ENCODE measurements around the gene TIAM2.
"Not testable (repeated sequence)": the region's sequence is repeated elsewhere in the genome, so short reads cannot be mapped to it uniquely, and the experiment has no call there.

Gene TIAM2

DNA sequence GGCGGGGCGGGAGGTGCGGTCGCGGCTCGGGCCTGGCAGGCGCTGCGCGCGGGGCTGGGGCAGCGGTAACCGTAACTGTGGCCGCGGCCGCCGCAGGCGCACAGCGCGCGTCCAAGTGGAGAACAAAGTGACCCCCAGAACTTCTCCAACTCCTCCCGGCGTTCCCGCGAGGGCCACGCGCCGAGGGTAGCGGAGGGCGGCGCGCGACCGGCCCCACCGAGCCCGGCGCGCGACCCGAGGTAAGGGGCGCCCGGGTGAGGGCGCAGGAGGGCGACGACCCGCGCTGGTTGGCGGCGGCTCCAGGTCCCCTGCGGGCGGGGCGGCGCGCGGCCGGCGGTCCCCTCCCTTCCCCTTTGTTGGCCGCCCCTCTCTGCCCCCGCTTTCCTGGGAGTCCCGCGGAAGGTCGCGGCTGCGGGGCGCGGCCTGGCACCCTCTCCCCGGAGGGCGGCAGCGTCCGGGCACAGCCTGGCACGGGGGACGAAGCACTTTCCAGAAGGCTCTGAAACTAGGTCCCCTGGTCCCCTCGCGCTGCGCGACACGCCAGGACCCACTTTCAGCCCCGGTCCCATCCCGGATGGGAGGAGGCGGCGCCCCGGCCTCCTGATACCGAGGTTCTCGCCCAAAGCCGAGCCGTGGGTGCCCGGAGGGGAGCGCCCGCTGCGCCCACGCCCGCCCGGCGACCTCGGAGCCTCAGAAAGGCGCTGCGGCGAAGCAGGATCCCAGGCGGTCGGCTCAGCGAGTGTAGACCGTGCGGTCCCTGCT is at the start of gene TIAM2:
TIAM2 (plus strand) TSS at position 62 of the 762 bp plus-strand sequence. CDS start 133,909 bp downstream, outside the sequence.
- no peak for DNase-seq

DNA sequence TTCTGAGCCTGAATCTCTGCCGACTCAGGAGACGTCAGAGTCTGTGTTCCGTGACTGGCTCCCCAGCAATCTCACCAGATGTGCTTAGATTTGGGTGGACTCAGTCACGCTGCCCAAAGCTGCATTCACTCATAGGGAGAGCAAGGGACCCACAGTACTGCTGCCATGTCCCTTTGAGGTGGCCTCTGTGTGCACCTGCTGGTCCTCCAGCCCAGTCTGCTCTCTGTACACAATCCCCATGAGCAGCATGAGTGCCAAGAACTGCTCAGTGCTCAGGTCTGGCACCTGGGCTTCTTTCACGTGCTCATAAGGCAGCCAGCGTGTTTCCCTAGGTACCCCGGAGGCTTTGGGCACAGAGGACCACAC is 44.2 kb upstream of the TIAM2 start:
- no peak for DNase-seq

DNA sequence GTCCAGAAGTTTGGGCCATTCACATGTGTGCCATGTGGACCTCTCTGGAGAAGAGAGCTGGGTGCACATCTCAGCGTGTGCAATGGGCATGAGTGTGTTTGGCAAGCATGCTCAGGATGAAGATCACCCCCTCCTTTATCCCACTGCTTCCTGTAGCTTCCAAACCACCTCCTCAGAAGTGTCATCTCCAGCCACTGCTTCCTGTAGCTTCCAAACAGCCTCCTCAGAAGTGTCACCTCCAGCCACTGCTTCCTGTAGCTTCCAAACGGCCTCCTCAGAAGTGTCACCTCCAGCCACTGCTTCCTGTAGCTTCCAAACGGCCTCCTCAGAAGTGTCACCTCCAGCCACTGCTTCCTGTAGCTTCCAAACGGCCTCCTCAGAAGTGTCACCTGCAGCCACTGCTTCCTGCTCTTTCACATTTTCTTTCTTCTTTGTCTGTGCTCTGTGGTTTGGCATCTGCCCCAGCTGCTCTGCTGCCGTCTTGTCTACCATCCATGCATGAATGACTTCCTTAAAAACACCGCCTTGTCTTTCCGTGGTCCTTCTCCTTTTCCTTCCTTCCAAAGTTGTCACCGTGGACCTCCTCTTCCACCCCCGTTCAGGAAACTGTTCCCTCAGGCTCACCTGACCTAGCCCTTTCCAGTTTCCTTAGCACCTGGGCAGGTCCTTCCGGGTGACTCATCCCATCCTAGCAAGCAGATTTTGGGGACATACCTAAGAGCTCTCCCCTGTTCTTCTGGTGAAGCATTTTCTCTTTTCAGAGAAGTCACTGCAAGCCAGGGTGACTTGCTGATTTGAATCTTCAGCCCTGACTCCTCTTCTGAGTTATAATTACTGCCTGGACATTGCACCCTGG is 43.5 kb upstream of the TIAM2 start:
- DNase-seq = peak; percentile 77

DNA sequence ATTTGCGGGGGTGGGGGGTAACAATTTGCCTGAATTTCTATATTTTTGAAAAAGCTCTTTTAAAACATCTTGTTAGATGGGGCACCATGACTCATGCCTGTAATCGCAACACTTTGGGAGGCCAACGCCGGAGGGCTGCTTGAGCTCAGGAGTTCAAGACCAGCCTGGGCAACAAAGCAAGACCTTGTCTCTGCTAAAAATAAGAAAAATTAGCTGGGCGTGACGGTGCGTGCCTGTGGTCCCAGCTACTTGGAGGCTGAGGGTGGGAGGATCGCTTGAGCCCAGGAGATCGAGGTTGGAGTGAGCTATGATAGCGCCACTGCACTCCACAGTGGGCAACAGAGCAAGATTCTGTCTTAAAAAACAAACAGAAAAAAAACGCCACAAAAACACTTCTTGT is 41.5 kb upstream of the TIAM2 start:
- no peak for DNase-seq

DNA sequence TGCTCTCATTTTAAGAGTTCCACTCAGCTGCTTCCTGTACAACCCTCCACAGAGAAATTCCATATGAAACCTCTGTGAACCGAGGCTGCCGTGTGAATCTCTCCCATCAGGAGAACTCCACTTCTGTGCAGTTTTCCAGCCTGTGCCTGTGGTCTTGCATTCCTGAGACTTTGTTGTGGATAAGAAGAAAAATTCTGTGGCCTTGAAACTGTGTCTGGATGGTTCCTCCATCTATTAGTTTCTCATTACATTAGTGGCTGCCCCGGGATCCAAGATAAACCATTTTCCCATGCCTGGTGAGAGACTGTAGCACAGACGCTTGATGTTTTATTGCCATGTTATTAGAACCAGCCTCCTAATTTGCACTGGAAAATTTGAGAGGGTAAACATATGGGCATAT is 40.8 kb upstream of the TIAM2 start:
- DNase-seq = no peak

DNA sequence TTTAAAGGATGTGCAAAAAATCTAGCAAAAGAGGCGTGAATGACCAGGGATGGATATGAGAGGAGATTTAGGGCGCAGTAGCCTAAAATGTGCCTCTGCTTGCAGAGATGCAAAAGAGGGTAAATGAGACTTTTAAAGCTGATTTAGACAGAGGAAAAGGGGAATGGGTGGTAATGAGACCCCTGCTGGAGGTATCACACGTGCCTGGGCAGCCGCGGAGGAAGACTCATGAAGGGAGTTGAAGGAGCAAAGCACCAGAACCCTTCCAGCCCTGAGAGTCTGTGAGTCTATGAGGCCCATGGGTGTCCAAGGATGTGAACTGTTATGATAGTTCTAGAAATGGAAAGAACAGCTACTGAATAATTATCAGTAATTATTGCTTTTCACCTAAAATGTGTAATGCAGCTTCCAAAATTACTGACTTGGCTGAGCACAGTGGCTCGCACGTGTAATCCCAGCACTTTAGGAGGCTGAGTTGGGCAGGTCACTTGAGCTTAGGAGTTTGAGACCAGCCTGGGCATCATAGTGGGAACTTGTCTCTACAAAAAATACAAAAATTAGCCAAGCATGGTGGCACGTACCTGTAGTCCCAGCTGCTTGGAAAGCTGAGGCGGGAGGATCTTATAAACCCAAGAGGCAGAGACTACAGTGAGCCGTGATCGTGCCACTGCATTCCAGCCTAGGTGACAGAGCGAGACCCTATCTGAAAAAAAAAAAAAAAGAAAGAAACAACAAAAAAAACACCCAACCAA is 38.2 kb upstream of the TIAM2 start:
- DNase-seq = no peak

DNA sequence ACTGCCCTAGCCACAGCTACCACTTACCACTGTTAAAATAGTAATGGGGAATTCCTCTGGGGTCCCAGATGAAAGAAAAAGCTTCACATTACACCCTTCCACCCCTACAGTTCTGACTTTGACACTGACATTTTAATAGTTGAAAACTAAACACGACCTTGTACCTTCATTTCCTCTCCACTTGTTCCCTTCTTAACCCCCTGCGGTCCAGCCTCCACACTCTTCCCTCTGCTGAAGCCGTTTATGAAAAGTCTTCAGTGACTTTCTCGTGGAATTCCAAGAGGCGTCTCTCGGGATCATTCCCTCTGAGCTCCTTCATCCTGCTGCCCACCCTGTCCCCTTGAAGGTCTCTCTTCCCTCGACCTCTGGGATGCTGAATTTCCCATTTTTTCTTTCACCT is 36.6 kb upstream of the TIAM2 start:
- DNase-seq = no peak

DNA sequence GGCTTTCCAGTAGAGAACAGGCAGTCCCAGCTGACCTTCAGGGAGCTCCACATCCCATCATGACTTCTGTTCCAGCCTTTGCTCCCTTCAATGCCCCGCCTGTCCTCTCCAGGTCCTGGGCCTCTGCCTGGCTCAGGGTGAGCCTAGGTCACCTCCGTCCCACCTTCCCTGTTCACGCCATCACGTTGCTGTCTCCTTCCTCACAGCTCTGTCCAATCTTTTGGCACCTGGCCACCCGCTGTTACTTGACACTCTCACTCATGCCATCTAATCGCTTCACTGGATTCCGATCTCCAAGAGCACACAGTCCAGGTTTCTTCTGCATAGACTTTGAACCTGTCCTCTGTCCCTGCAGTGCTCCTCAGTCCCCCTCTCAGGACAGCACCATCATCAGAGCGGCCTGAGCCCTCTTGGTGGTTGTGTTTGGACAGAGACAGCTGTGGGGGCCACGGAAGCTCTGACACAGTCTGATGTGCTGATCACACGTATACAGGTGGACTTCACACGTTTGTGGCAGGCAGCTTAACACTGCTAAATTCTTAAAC is 34.7 kb upstream of the TIAM2 start:
- DNase-seq = no peak

DNA sequence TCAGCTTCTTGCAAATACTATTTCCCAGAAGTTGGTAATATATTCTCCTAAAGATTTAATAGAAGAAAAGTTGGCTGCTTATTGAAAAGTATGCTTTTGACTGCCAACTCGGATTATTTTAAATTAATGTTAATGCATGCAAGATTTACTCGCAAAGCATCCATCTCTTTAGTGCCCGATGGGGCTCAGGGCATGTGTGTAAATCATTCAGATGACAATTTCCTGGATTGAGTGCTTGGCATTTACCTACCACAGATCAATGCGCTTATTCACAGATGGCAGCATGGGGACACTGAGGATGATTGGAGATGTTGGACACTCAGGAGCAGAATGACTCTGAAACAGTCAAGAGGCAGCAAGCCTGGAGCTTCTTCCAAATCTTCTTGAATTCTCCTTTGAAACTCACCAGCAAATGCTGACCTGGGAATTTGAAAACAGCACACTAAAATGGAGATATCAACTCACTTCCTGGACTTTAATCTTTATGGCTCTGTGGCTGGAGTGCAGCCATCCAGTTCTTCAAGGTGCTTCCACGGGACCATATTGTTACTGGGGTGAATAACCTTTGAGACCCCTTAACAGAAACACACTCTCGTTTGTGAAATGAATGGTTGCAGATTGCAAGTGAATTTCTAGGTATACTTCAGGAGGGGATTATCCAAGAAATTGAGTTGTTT is 34.1 kb upstream of the TIAM2 start:
- no peak for DNase-seq

DNA sequence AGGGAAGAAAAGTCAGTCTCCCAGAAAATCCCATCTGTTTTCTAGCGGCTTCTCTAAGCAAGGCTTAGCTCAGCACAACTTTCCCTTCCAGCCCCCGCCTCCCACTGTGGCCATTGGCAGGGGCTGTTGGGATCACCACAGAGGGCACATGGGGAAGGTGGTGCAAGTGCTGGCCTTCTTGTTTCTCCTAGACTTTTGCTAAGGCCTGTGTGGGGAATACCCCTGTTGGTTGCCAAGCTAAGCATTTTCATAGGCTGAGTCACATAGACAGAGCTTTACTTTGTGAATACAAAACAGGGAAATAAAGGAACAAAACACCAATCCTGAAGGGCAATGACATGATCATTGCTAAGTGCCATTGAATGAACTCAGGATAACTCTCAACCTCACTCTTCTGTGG is 32.4 kb upstream of the TIAM2 start:
- no peak for DNase-seq

DNA sequence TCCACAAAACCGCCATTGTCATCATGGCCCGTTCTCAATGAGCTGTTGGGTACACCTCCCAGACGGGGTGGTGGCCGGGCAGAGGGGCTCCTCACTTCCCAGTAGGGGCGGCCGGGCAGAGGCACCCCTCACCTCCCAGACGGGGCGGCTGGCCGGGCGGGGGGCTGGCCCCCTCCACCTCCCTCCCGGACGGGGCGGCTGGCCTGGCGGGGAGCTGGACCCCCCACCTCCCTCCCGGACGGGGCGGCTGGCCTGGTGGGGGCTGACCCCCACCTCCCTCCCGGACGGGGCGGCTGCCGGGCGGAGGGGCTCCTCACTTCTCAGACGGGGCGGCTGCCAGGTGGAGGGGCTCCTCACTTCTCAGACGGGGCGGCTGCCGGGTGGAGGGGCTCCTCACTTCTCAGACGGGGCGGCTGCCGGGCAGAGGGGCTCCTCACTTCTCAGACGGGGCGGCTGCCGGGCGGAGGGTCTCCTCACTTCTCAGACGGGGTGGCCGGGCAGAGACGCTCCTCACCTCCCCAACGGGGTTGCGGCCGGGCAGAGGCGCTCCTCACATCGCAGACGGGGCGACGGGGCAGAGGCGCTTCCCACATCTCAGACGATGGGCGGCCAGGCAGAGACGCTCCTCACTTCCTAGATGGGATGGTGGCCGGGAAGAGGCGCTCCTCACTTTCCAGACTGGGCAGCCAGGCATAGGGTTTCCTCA is 28.9 kb upstream of the TIAM2 start:
- DNase-seq = not testable (repeated sequence)

DNA sequence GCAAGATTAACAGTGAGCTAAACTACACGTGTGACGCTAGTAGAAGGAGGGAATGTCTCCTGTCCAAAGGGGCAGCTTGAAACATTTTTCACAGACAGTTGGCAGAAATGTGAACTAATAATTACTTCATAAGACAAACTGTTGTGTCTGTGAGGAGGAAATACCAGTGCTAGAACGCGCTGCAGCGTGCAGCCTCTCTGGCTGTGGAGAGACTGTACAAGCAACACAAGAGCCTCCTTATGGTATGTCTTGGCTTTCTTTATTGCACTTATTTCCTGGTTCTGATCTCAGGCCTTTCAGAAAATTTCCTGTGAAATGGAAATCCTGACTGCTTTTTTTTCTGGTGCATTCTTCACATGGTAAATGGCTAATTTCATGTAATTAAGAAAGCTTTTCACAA is 25.3 kb upstream of the TIAM2 start:
- no peak for DNase-seq

DNA sequence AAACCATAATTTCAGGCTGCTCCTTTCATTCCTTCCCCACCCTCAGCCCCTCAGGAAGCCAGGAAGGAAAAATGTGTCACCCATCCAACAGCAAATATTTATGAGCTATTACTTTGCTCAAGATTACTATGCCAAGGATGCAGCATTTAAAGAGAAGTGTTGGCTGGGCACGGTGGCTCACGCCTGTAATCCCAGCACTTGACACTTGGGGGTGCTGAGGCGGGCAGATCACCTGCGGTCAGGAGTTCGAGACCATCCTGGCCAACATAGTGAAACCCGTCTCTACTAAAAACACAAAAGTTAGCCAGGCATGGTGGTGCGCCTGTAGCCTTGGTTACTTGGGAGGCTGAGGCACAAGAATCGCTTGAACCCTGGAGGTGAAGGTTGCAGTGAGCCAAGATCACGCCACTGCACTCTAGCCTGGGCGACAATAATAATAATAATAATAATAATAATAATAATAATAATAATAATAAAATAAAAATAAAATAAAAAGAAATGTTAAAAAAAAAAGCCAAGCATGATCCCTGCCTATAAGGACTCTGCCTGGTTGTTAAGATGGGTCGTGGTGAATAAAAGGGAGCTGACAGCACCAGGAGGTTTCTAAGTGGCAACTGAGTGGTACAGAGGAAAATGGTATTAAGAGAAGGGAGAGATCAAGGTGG is 20.5 kb upstream of the TIAM2 start:
- peak; percentile 4 for DNase-seq

DNA sequence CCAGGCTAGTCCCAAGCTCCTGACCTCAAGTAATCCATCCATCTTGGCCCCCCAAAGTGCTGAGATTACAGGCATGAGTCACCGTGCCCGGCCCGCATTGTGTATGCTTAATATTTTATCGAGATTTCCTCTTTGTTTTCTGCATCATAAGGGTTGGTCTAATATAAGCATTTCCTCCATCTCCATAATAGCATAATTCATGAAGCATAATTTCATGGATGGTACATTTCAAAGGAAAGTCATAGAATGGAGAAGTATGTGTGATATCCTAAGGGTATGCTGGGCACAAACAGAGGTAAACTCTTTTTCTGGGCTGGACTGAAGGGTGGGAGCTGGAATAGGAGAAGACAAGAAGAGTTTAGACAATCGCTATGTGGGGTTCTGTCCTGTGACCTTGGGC is 17.5 kb upstream of the TIAM2 start:
- no peak for DNase-seq

DNA sequence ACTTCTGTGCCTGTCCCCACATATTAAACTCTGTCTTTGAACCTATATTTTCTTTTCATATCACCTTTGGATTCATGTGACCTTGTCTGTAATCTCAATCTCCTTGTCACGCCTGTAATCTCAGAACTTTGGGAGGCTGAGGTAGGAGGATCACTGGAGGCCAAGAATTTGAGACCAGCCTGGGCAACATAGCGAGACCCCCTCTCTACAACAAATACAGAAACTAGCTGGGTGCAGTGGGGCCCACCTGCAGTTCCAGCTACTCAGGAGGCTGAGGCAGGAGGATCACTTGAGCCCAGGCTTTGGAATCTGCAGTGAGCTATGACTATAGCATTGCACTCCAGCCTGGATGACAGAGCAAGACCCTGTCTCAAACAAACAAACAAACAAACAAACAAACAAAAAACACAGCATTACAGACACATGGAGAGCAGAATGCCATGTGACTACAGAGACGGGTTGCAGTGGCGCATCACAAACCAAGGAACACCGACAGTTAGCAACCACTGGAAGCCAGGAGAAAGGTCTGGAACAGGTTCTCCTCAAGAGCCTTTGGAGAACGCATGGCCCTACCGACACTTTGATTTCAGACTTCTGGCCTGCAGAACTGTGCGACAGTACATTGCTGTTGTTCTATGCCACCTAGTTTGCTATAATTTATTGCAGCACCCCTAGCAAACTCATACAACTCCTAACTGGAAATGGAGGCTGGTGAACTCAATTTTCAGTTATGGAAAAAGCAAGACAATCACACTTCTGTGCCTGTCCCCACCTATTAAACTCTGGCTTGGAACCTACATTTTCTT is 14.6 kb upstream of the TIAM2 start:
- no peak for DNase-seq

DNA sequence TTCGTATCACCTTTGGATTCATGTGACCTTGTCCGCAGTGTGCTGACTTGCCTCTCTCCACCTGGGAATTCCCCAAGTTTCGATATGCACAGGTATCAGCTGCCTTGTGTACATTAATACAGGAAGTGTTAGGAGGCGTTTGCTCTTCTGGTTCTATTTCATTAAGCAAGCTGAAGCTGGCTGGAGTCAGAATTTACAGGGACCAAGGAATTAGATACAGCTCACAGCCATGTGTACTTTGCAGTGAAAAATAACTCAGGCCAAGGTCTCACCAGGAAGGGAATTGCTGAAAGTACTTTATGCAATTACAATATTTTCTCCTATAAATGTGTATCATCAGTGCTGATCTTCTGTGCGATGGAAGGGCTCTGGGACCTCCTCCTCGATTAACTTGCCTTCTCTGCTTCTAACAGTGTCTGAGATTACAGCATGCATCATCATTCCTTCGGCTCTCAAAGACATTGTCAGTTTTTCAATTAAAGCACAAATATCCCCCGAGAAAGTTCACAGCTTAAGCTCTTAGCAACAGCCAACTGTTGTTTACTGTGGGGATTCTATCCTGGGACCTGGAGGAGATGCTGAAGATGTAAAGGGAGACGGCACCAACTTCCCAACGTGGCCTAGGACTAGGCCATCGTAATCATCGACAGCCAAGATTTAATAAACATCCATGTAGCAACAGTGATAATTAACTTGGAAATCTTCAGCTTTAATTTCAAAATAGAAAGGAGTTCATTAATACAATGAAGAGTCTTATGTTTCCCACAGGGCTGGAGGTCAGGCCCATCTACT is 13.8 kb upstream of the TIAM2 start:
- DNase-seq = no peak

DNA sequence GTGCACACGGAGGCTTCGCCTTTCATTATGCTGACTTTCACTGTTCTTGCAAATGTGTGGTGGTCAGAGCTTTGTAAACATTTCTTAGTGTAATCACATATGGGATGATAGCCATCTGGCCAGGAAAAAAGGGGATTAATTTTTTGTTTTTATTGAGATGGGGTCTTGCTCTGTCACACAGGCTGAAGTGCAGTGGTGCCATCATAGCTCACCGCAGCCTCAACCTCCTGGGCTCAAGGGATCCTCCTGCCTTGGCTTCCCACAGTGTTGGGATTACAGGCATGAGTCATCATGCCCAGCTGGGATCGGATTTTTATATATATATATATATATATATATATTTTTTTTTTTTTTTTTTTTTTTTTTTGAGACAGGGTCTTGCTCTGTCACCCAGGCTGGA is 11.0 kb upstream of the TIAM2 start:
- DNase-seq = no peak

DNA sequence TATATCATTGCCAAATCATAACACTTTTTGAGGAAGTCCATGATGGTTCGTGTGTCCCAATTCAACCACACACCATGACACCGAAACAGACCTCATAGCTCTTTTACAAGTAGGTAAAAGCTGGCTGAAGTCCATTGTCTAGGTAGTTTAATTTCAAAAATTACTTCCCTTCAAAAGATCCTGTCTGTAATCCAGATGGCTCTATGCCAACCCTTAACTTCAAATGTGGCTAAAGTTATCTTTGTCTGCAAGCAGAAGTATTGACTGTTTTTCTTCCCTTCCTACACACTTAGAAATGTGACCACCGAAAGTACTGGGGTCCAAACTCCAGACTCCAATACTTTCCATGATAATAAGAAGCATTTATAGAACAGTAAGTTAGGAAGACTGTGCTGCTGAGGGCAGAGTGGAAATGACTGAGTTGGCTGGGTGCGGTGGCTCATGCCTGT is 8.3 kb upstream of the TIAM2 start:
- DNase-seq = peak; percentile 60

DNA sequence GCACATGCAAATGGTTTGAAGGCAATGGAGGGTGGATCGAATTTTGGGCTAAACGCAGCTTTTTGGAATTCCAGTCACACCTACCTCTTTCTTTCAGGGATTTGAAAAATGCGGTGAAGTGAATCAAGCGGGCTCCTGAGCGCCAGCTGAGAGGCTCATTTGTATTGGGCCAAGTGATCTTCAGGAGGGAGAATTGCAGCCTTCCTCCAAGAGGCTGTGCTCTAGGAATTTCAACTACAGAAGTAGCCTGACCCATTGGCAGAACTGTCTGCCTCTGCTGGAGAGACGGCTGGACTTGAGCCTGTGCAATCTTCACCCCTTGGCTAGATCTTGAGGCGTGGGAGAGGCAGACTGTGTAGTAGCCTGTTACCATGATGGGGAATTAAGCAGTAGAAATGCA is 5.7 kb upstream of the TIAM2 start:
- DNase-seq = no peak

DNA sequence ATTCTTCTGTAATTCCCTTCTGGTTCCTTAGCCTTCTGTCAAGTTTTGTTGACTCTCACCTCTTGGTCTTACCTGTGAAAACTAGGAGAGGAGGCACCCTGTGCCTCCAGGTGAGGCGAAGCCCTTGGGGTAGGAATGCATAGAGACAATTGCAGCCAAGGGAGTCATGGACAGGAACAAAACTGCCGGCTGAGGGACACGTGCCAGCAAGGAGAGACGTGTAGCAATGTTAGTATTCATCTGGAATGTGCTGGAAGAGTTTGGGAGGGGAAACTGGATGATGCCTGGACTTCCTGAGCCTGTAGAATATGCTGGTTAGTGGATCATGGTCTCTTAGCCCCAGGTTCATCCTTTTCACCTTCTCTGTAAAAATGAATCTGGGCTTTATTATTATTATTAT is 3.9 kb upstream of the TIAM2 start:
- no peak for DNase-seq
